Loucy (cell line): ENCODE data around the gene FHIT.
"Not testable (repeated sequence)": the region's sequence is repeated elsewhere in the genome, so short reads cannot be mapped to it uniquely, and the experiment has no call there.

ENCODE experiments used
- H2AFZ ChIP-seq: fragments of 200-600 bp; sonication (generic); 2 replicates; pipeline ENCODE4 v1.6.0; 2016; ENCODE audit warnings: antibody characterized with exemption, mild to moderate bottlenecking, low read length, moderate library complexity
- H3F3A ChIP-seq: fragments of 200-600 bp; 2 replicates; pipeline ENCODE4 v1.6.0; 2016; ENCODE audit warnings: antibody characterized with exemption, low read depth, mild to moderate bottlenecking
- H3K27me3 ChIP-seq: fragments of 200-600 bp; sonication (generic); 2 replicates; pipeline ENCODE4 v1.6.1; 2014; ENCODE audit warnings: low read length, mild to moderate bottlenecking; ENCODE audit not compliant: insufficient read depth, poor library complexity, severe bottlenecking
- H3K36me3 ChIP-seq: fragments of 200-600 bp; sonication (generic); 2 replicates; pipeline ENCODE4 v1.6.1; 2016; ENCODE audit warnings: low read length; ENCODE audit not compliant: insufficient read depth
- H3K4me1 ChIP-seq: fragments of 200-600 bp; sonication (generic); 2 replicates; pipeline ENCODE4 v1.5.1; 2014; ENCODE audit warnings: low read length, mild to moderate bottlenecking; ENCODE audit not compliant: insufficient read depth, poor library complexity, severe bottlenecking
- H3K4me2 ChIP-seq: fragments of 200-600 bp; sonication (generic); 2 replicates; pipeline ENCODE4 v1.6.0; 2014; ENCODE audit warnings: antibody characterized with exemption, low read length, low read depth, mild to moderate bottlenecking; ENCODE audit not compliant: poor library complexity, severe bottlenecking
- H3K4me3 ChIP-seq: fragments of 200-600 bp; sonication (generic); 2 replicates; pipeline ENCODE4 v1.5.1; 2014; ENCODE audit warnings: low read length, mild to moderate bottlenecking, mixed read lengths; ENCODE audit not compliant: poor library complexity, severe bottlenecking
- H3K79me2 ChIP-seq: fragments of 200-600 bp; sonication (generic); 2 replicates; pipeline ENCODE4 v1.6.1; 2014; ENCODE audit warnings: low read length; ENCODE audit not compliant: insufficient read depth
- H3K9ac ChIP-seq: fragments of 200-600 bp; sonication (generic); 2 replicates; pipeline ENCODE4 v1.6.0; 2014; ENCODE audit warnings: mild to moderate bottlenecking, low read depth, low read length, moderate library complexity; ENCODE audit not compliant: poor library complexity, severe bottlenecking
- H3K9me2 ChIP-seq: fragments of 200-600 bp; sonication (generic); replicated peaks from 2 replicates; pipeline ENCODE4 v1.6.1; 2016; ENCODE audit warnings: low read depth, low read length, mixed read lengths
- H3K9me3 ChIP-seq: fragments of 200-600 bp; sonication (generic); 2 replicates; pipeline ENCODE4 v1.6.1; 2014; ENCODE audit warnings: mild to moderate bottlenecking, antibody characterized with exemption, low read length, low read depth; ENCODE audit not compliant: insufficient read depth
- H4K20me1 ChIP-seq: fragments of 200-600 bp; sonication (generic); 2 replicates; pipeline ENCODE4 v1.6.0; 2014; ENCODE audit warnings: antibody characterized with exemption, low read length, mild to moderate bottlenecking; ENCODE audit not compliant: insufficient read depth, poor library complexity, severe bottlenecking
- CTCF ChIP-seq: fragments of 200-600 bp; sonication (generic); conservative IDR thresholded peaks from 2 replicates; pipeline ENCODE4 v1.5.1; 2014; ENCODE audit warnings: mild to moderate bottlenecking, antibody characterized with exemption, low read length
- EZH2phosphoT487 ChIP-seq: fragments of 200-600 bp; IDR thresholded peaks from 2 replicates; pipeline ENCODE4 v1.6.1; 2018; ENCODE audit warnings: antibody characterized with exemption, mild to moderate bottlenecking, moderate library complexity, borderline replicate concordance

Gene FHIT

DNA sequence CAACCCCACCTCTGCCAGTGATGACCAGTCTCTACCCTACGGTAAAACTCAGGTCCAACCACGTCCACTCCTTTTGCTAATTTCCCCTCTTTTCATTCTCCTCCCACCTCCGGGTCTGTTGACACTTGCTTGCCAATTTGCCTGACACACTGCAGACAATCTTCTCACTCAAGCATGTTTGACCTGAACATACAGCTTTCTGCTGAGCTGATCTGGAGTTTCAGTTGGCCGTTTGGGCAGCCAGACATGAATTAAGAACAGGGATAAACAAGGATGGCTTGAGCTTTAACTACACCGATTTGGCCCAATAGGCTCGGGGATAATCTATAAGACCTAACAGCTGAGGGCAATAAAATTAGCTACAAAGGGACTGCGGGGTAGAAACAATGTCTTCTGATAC lies 1442.8 kb downstream of the FHIT start:
- Histone ChIP-seq H3K4me1 (peaks cover 24% of the 10 kb centered on the region), H3K9me2 (no peaks in the 10 kb centered on the region), H3K4me3 (no peak overlapping the region), H4K20me1 (no peaks in the 10 kb centered on the region), H3K9me3 (no peaks in the 10 kb centered on the region), H3K36me3 (no peaks in the 10 kb centered on the region), H3K27me3 (no peaks in the 10 kb centered on the region), H3K79me2 (no peaks in the 10 kb centered on the region), H3K4me2 (no peak overlapping the region), H2AFZ (peak overlapping the region; percentile 8; the same call in 1 of the 2 replicates), H3K9ac (no peak overlapping the region), H3F3A (no peaks in the 10 kb centered on the region)
- TF ChIP-seq CTCF (no peak), EZH2phosphoT487 (no peak)

DNA sequence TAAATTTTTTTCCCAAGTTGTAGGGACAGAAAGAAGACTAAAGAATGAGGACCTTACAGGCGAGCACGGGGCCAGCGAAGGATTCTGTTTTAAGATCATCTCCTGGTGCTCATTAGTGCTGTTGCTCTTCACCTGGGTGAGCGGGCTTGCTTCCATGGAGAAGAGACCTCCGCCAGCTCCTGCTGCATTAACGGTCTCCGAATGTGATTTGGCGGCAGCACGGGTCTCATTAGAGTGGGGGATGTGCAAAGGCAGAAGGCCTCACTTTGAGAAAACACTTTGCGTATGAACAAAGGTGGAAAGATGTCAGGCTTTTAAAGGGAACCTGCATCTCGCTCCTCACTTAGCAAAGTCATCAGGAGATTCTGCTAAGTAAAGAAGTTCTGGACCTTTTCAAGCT lies 1448.0 kb downstream of the FHIT start:
- no peak overlapping the region for H3K4me2 ChIP-seq
- no peaks in the 10 kb centered on the region for H3K9me2 ChIP-seq
- peaks cover 41% of the 10 kb centered on the region for H3K4me1 ChIP-seq
- no peak overlapping the region for H2AFZ ChIP-seq
- H3K9ac ChIP-seq, result no peak overlapping the region
- no peaks in the 10 kb centered on the region for H4K20me1 ChIP-seq
- H3F3A ChIP-seq, result 0 out of 2 replicates have a peak, but pooled peaks cover 2% of the 10 kb centered on the region
- H3K27me3 ChIP-seq, result no peaks in the 10 kb centered on the region
- H3K4me3 ChIP-seq, result no peak overlapping the region
- no peaks in the 10 kb centered on the region for H3K36me3 ChIP-seq
- no peak for TF ChIP-seq EZH2phosphoT487
- TF ChIP-seq CTCF, result no peak
- no peaks in the 10 kb centered on the region for H3K79me2 ChIP-seq
- H3K9me3 ChIP-seq, result no peaks in the 10 kb centered on the region

GRCh38 chr3:59802453-59802852 lies 1448.8 kb downstream of the FHIT start:
- not testable (repeated sequence) for H3F3A ChIP-seq, H3K9me3 ChIP-seq, H3K9me2 ChIP-seq, H3K9ac ChIP-seq, H3K36me3 ChIP-seq, H2AFZ ChIP-seq, H3K27me3 ChIP-seq, H4K20me1 ChIP-seq, H3K4me2 ChIP-seq, H3K4me3 ChIP-seq, H3K79me2 ChIP-seq
- peaks cover 45% of the 10 kb centered on the region for H3K4me1 ChIP-seq

DNA sequence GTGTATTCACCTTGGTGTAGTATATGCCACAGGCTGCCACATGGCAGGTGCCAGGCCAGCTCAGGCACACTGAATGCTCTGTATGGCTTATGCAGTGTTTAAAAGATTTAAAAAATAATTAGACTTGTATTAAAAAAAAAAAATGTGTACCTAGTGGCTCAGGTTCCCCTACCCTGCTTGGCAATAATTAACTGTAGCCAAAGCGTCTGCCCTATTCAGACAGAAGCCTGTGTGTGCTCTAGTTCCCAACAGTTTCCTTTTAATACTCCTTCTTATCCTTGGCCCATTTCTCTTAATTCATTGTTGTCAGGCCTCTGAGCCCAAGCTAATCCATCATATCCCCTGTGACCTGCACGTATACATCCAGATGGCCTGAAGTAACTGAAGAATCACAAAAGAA lies 1449.2 kb downstream of the FHIT start:
- Histone ChIP-seq H3K9me3 (no peaks in the 10 kb centered on the region), H3K4me2 (no peak overlapping the region), H3K9me2 (no peaks in the 10 kb centered on the region), H2AFZ (no peak overlapping the region), H3K4me3 (no peak overlapping the region), H3K36me3 (no peaks in the 10 kb centered on the region), H3K4me1 (peaks cover 47% of the 10 kb centered on the region), H3K79me2 (no peaks in the 10 kb centered on the region), H3F3A (0 out of 2 replicates have a peak, but pooled peaks cover 2% of the 10 kb centered on the region), H3K27me3 (no peaks in the 10 kb centered on the region), H3K9ac (no peak overlapping the region), H4K20me1 (no peaks in the 10 kb centered on the region)
- TF ChIP-seq EZH2phosphoT487 (no peak), CTCF (no peak)
